GM18870 (cell line): ENCODE measurements around the gene TGFBR3.

Experiments
- ATAC-seq: cut with Tn5 transposase; IDR thresholded peaks from one replicate; pipeline ENCODE4 v1.9.1; 2021; ENCODE audit warnings: moderate library complexity; ENCODE audit not compliant: unreplicated experiment

The TGFBR3 gene

GRCh38 chr1:91827459-91828321, 58.3 kb downstream of the TGFBR3 start:
- no peak for ATAC-seq

DNA sequence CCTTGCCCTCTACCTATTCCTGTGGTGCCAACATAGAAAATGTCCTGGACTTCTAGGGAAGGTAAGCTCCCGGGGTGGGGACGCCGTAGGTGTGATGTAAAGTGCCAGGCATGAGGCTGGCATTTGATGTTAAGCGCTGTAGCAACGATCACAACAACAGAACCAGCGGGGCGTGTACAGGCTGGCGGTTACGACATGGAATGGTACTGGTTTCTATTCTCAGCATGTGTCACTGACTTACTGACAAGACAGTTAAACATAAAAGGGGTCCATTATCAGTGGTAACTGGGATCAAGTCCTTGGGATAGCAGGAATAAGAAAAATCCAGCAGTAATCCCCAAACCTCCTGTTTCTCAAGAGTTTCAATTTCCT, 58.9 kb downstream of the TGFBR3 start:
- ATAC-seq = no peak

GRCh38 chr1:91826649-91827048, 59.3 kb downstream of the TGFBR3 start:
- ATAC-seq = no peak

DNA sequence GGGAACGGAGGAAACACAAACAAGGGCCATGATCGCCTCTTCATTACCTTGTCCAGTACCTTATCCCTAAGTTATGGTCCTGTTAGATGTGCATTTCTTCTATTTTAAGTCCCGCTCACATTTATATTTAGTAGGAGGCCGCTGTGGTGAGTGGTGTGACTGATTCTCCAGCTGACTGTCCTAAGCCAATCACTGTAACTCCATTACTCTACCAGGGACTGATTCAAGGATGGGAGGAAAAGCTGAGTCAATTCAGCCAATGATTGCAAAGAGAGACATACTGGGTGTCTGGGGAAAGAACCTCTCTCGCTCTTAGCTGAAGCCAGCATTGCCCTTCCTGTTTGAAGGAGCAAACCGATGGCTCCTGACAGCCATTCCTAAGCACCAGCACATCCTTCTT, 59.7 kb downstream of the TGFBR3 start:
- no peak for ATAC-seq

- ATAC-seq = no peak
Observed at GRCh38 chr1:91821126-91821868, 64.7 kb downstream of the TGFBR3 start.

DNA sequence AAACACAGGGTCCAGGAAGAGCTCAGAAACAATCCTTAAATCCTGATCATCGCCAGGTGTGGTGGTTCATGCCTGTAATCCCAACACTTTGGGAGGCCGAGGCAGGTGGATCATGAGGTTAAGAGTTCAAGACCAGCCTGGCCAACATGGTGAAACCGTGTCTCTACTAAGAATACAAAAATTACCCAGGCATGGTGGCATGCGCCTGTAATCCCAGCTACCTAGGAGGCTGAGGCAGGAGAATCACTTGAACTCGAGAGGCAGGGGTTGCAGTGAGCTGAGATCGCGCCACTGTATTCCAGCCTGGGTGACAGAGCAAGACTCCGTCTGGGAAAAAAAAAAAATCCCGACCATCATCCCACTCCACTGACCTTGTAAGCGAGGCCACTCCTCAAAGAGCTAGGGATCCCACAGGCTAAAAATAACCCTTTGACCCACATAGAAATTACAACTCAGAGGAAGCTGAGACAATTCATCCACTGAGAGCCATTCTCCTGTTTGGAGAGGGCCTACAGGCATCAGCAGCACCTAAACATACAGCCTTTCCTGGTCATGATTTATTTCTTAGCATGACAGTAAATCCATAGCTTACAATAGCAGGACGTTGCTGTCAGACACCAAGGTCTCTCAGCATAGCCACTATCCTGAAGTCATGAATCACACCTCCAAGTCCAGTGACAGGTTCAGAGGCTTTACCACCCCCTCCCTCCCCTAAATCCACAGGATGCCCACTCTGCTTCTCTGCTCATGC, 66.7 kb downstream of the TGFBR3 start:
- no peak for ATAC-seq

DNA sequence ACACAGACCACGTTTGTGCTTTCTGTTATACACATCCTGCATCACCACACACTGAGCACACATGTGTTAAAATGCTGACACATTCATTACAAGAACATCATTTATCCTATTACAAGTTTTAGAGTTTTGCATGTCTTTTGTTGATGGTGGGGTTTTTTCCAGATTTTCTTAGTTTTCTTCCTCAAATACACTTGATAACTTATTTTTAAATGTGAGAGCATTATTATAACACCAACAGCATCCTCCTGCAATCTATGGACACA, 67.3 kb downstream of the TGFBR3 start:
- ATAC-seq = no peak

DNA sequence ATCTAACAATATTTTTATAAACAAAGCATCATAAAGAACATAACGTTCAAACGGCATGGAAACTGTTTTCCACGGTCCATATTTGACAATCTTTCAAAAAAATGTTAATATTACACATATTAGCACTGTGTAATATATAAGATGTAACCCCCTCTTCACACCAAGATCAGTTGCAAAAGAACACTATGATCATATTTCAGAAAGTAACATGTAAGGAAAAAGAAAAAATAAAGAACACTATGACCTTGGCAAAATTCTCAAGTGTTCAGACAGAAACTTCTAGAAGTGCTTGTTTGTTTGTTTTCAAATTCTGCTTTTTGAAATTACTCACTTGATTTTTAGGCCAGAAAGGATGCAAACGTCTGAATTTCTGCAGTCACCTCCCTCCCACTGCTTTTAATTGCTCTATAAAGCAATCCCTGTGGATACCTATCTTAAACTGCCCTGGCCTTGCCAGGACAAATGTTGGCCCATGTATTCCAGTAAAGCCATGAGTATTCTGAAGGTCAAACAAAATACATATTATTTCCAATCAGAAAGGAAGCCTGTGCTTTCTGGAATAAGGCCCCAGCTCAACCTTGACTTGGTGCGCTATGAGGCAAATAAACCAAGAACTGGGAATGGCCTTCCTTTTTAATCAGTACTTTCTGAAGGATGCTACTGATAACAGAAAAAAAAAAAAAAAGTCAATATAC, 68.6 kb downstream of the TGFBR3 start:
- ATAC-seq = no peak

DNA sequence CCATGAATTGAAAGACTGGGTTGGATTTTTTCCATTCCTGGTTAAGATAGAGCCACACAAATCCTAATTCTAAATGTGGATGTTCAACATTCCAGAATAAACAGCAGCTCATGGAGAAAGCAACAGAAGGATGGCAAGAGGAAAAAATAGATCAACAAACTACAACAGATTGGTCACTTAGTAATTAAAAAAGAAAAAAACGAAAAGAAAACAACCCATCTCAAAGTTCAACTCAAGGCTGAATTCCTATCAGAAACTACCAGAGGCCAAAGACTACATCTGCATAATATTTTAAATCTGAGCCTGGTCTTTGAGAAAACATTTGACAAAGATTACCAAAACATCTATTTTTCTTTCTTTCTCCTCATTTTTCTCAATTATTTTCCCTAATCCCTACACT, 69.9 kb downstream of the TGFBR3 start:
- ATAC-seq = no peak

DNA sequence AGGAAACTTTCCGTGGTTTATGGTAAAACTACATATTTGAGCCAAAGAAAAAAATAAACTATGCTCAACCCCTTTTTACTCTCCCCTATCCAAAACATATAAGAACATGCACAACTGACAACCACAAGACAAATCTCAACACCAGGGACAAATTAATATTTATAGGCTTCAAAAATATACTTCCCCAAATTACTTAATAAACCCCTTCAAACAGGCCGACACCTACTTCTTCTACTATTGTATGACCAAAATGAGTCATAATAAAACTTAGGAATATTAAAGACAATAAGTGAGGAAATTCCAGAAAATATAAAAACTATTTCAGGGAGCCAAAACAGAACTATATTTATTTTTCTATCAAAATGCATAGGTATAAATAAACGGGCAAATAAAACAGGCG, 71.5 kb downstream of the TGFBR3 start:
- ATAC-seq = no peak

- ATAC-seq = no peak
Observed at GRCh38 chr1:91813813-91814212, 72.1 kb downstream of the TGFBR3 start.

DNA sequence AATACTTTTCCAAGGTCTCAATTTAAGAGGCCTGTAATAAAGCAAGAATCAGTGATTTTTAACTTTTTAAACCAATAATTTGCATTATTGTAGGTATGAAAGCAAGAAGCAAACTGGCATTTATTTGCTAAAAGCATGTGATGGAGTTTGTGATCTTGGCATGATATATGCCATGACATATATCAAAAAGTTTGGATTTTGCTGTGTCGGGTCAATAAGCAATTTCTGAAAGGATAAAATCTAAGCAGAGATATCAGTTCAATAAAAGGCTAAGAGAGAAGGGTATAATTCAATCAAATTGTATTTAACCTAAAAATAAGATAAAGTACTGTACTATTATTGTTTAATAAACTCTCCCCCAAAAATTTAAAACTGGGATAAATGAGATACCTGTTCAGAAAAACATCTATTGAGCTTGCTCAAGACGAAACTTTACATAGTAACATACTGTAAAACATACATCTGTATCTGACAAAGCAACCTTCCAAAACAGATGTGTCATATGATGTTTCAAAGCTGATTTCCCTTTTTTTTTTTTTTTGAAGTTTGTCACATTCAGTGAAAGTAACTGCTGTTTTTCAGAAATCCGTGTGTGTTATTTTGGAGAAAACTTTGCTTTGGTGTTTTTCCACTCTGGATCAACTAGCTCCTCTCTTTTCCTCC, 74.5 kb downstream of the TGFBR3 start:
- no peak for ATAC-seq

DNA sequence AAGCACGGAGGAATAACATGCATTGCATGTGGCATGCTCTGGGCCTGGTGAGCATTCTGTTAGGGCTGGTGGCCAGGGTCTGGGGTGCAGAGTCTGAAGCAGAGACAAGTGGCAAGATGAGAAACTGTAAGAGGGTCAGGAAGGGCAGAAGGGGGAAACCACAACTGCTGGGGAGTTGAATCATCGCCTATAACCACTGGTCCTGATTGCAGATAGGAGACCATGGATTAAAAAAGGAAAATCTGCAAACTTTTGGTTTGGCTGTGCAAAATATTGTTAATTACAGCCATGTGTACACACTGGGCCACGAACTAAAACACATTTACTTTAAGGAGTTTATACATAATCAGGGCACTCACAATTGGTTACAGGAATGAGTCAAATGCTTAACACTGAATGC, 76.6 kb downstream of the TGFBR3 start:
- ATAC-seq = no peak

- no peak for ATAC-seq
Observed at GRCh38 chr1:91807921-91808620, 77.9 kb downstream of the TGFBR3 start.

DNA sequence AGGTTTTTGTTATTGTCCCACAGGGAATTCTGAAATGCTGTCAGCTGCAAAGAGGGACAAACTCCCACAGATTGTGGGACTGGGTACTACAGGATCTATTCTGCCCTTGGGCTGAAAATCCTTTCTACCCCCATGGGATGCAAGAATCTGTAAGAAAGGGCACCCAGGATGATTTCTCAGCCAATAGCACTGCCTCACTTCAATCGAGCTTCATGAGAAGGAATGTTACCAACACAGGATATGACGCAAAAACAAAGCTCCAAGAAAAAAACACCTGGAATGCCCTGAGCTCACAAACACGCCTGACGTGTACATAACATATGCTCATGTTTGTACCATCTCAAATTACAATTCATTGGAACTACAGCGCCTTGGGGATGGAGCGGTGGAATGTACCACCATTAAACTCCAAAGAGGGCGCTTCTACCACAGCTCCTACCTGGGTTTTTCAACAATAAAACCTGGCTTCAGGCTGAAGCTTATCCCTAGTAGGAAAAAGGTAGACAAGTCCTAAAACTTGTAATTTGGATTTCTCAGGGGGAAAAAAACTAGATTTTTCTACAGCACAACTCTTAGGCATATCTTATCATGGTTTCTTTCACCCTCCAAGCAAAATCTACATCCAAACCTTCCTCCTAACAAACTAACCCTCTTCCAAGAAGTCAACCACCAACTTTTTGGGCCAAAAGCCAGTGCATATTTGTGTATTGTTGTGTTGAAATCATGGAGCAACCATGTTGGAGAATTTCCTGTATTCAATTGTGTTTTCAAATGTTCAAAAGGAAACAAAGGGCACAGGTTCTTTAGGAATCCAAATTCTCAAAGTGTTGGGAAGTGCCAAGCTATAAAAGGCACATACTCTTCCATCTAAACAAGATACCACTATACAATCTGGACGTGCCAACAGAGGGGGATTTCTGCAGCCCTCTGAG, 78.9 kb downstream of the TGFBR3 start:
- no peak for ATAC-seq

DNA sequence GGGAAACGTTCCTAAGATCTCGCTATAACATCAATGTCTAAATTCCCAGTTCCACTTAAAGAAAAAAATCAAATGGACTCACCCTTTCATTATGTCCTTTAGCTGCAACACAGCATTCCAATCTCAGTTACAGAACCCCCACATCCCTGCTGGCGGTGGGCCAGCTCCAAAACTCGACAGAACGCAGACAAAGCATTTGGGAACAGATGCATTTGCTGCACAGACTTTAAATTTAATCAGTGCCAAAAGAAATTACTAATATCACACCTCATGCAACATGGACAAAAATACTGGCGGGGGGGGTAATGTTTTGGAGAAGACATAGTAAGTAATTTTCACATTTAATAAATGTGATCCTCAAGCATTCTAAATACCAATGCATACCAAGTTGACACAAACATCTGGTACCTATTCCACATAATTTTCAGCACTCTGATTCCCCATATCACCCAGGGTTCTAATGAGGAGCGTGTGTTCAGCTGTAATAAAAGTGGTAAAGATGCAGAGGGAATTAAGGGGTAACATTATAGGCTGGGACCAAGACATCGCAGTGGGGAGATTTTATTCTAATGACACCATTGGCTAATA, 79.7 kb downstream of the TGFBR3 start:
- no peak for ATAC-seq

GRCh38 chr1:91805311-91805801, 80.6 kb downstream of the TGFBR3 start:
- ATAC-seq = no peak

GRCh38 chr1:91804546-91805023, 81.4 kb downstream of the TGFBR3 start:
- ATAC-seq = no peak
